ENCODE data around the gene HERPUD2.

Gene HERPUD2

GRCh38 chr7:35722054-35722849, 27.3 kb upstream of the HERPUD2 start:
- DNase-seq (ENCODE audit: extremely low spot score), result no peak
- no peak for TF ChIP-seq NFRKB (IDR thresholded peaks at IDR 0.05)
- no peak for TF ChIP-seq ARNT (IDR thresholded peaks at IDR 0.05)
- no peak for TF ChIP-seq FOXA1 (IDR thresholded peaks at IDR 0.05)
- no peak for TF ChIP-seq L3MBTL2 (conservative IDR thresholded peaks at IDR 0.05)
- TF ChIP-seq SP1 (IDR thresholded peaks at IDR 0.05), result no peak
- no peak for TF ChIP-seq FOXK2 (IDR thresholded peaks at IDR 0.05)
- TF ChIP-seq LEF1 (IDR thresholded peaks at IDR 0.05; ENCODE audit: borderline replicate concordance), result no peak
- TF ChIP-seq HDGF (IDR thresholded peaks at IDR 0.05; ENCODE audit: borderline replicate concordance), result no peak
- no peak for TF ChIP-seq BHLHE40 (IDR thresholded peaks at IDR 0.05; ENCODE audit: borderline replicate concordance)
- TF ChIP-seq CTBP1 (IDR thresholded peaks at IDR 0.05; ENCODE audit: borderline replicate concordance), result no peak
- TF ChIP-seq ELF4 (IDR thresholded peaks at IDR 0.05), result no peak
- no peak for TF ChIP-seq FOXM1 (IDR thresholded peaks at IDR 0.05; ENCODE audit: borderline replicate concordance)
- TF ChIP-seq TARDBP (IDR thresholded peaks at IDR 0.05), result no peak
- ChIA-PET POLR2A (no interaction called here), CTCF (no interaction called here)

- no peak for DNase-seq (ENCODE audit: extremely low spot score)
- ChIA-PET POLR2A (no interaction called here), CTCF (no interaction called here)
- no peak for TF ChIP-seq LEF1 (IDR thresholded peaks at IDR 0.05; ENCODE audit: borderline replicate concordance)
- TF ChIP-seq FOXM1 (IDR thresholded peaks at IDR 0.05; ENCODE audit: borderline replicate concordance), result no peak
- TF ChIP-seq BHLHE40 (IDR thresholded peaks at IDR 0.05; ENCODE audit: borderline replicate concordance), result no peak
- TF ChIP-seq CTBP1 (IDR thresholded peaks at IDR 0.05; ENCODE audit: borderline replicate concordance), result no peak
- no peak for TF ChIP-seq SUZ12 (IDR thresholded peaks at IDR 0.05)
- no peak for TF ChIP-seq ZNF384 (IDR thresholded peaks at IDR 0.05)
- no peak for TF ChIP-seq L3MBTL2 (conservative IDR thresholded peaks at IDR 0.05)
- TF ChIP-seq ELF4 (IDR thresholded peaks at IDR 0.05), result no peak
- TF ChIP-seq ARNT (IDR thresholded peaks at IDR 0.05), result no peak
- no peak for TF ChIP-seq TARDBP (IDR thresholded peaks at IDR 0.05)
- no peak for TF ChIP-seq HDGF (IDR thresholded peaks at IDR 0.05; ENCODE audit: borderline replicate concordance)
- no peak for TF ChIP-seq NFRKB (IDR thresholded peaks at IDR 0.05)
- no peak for TF ChIP-seq PKNOX1 (IDR thresholded peaks at IDR 0.05)
Measured at GRCh38 chr7:35721288-35721687, 26.4 kb upstream of the HERPUD2 start.

GRCh38 chr7:35720849-35721248, 25.9 kb upstream of the HERPUD2 start:
- ChIA-PET POLR2A (no interaction called here), CTCF (no interaction called here)
- DNase-seq (ENCODE audit: extremely low spot score), result no peak
- TF ChIP-seq NFRKB (IDR thresholded peaks at IDR 0.05) (no peak), FOXA1 (IDR thresholded peaks at IDR 0.05) (no peak), FOXM1 (IDR thresholded peaks at IDR 0.05; ENCODE audit: borderline replicate concordance) (no peak), FOXK2 (IDR thresholded peaks at IDR 0.05) (no peak), TARDBP (IDR thresholded peaks at IDR 0.05) (no peak), L3MBTL2 (conservative IDR thresholded peaks at IDR 0.05) (no peak), BHLHE40 (IDR thresholded peaks at IDR 0.05; ENCODE audit: borderline replicate concordance) (no peak), SUZ12 (IDR thresholded peaks at IDR 0.05) (no peak), PKNOX1 (IDR thresholded peaks at IDR 0.05) (no peak), LEF1 (IDR thresholded peaks at IDR 0.05; ENCODE audit: borderline replicate concordance) (no peak), SP1 (IDR thresholded peaks at IDR 0.05) (no peak), HDGF (IDR thresholded peaks at IDR 0.05; ENCODE audit: borderline replicate concordance) (no peak), CTBP1 (IDR thresholded peaks at IDR 0.05; ENCODE audit: borderline replicate concordance) (no peak), ARNT (IDR thresholded peaks at IDR 0.05) (no peak), ELF4 (IDR thresholded peaks at IDR 0.05) (no peak), ZNF384 (IDR thresholded peaks at IDR 0.05) (no peak)

GRCh38 chr7:35720032-35720431, 25.1 kb upstream of the HERPUD2 start:
- CTCF ChIA-PET, result no interaction called here
- POLR2A ChIA-PET, result no interaction called here
- TF ChIP-seq L3MBTL2 (conservative IDR thresholded peaks at IDR 0.05) (no peak), BHLHE40 (IDR thresholded peaks at IDR 0.05; ENCODE audit: borderline replicate concordance) (no peak), CTBP1 (IDR thresholded peaks at IDR 0.05; ENCODE audit: borderline replicate concordance) (no peak), ZNF384 (IDR thresholded peaks at IDR 0.05) (no peak), NFRKB (IDR thresholded peaks at IDR 0.05) (no peak), ELF4 (IDR thresholded peaks at IDR 0.05) (no peak), HDGF (IDR thresholded peaks at IDR 0.05; ENCODE audit: borderline replicate concordance) (no peak)
- DNase-seq (ENCODE audit: extremely low spot score), result no peak

- TF ChIP-seq L3MBTL2 (conservative IDR thresholded peaks at IDR 0.05) (no peak), CTBP1 (IDR thresholded peaks at IDR 0.05; ENCODE audit: borderline replicate concordance) (no peak), FOXA1 (IDR thresholded peaks at IDR 0.05) (no peak), FOXM1 (IDR thresholded peaks at IDR 0.05; ENCODE audit: borderline replicate concordance) (no peak), ELF4 (IDR thresholded peaks at IDR 0.05) (no peak), TARDBP (IDR thresholded peaks at IDR 0.05) (no peak), ARNT (IDR thresholded peaks at IDR 0.05) (no peak), PKNOX1 (IDR thresholded peaks at IDR 0.05) (no peak), LEF1 (IDR thresholded peaks at IDR 0.05; ENCODE audit: borderline replicate concordance) (no peak), FOXK2 (IDR thresholded peaks at IDR 0.05) (no peak), HDGF (IDR thresholded peaks at IDR 0.05; ENCODE audit: borderline replicate concordance) (no peak), ZNF384 (IDR thresholded peaks at IDR 0.05) (no peak), SUZ12 (IDR thresholded peaks at IDR 0.05) (no peak)
- ChIA-PET CTCF (no interaction called here), POLR2A (no interaction called here)
- no peak for DNase-seq (ENCODE audit: extremely low spot score)
Measured at GRCh38 chr7:35718047-35718446, 23.1 kb upstream of the HERPUD2 start.

- TF ChIP-seq ZNF384 (IDR thresholded peaks at IDR 0.05), result no peak
- no peak for TF ChIP-seq SP1 (IDR thresholded peaks at IDR 0.05)
- no peak for TF ChIP-seq FOXM1 (IDR thresholded peaks at IDR 0.05; ENCODE audit: borderline replicate concordance)
- TF ChIP-seq L3MBTL2 (conservative IDR thresholded peaks at IDR 0.05), result no peak
- TF ChIP-seq FOXA1 (IDR thresholded peaks at IDR 0.05), result no peak
- no peak for TF ChIP-seq BHLHE40 (IDR thresholded peaks at IDR 0.05; ENCODE audit: borderline replicate concordance)
- no peak for TF ChIP-seq ELF4 (IDR thresholded peaks at IDR 0.05)
- no peak for TF ChIP-seq TARDBP (IDR thresholded peaks at IDR 0.05)
- TF ChIP-seq CTBP1 (IDR thresholded peaks at IDR 0.05; ENCODE audit: borderline replicate concordance), result no peak
- TF ChIP-seq FOXK2 (IDR thresholded peaks at IDR 0.05), result no peak
- no peak for TF ChIP-seq LEF1 (IDR thresholded peaks at IDR 0.05; ENCODE audit: borderline replicate concordance)
- no peak for TF ChIP-seq SUZ12 (IDR thresholded peaks at IDR 0.05)
- no peak for TF ChIP-seq NFRKB (IDR thresholded peaks at IDR 0.05)
- no peak for TF ChIP-seq PKNOX1 (IDR thresholded peaks at IDR 0.05)
- CTCF ChIA-PET, result no interaction called here
- DNase-seq (ENCODE audit: extremely low spot score), result no peak
- POLR2A ChIA-PET, result no interaction called here
Measured at GRCh38 chr7:35717516-35717915, 22.6 kb upstream of the HERPUD2 start.

Measured in HEK293T (cell line).